Measurements from ENCODE around the gene LAD1. TPM values are rescaled to one million over a fixed set of nuclear protein-coding genes. Genes with fewer than 3 reads are reported as not detected.

The LAD1 gene
- polyA plus RNA-seq, 2 of the 4 experiments (the other 2 are of a cell fraction), result 0.19 to 1.1 TPM

DNA sequence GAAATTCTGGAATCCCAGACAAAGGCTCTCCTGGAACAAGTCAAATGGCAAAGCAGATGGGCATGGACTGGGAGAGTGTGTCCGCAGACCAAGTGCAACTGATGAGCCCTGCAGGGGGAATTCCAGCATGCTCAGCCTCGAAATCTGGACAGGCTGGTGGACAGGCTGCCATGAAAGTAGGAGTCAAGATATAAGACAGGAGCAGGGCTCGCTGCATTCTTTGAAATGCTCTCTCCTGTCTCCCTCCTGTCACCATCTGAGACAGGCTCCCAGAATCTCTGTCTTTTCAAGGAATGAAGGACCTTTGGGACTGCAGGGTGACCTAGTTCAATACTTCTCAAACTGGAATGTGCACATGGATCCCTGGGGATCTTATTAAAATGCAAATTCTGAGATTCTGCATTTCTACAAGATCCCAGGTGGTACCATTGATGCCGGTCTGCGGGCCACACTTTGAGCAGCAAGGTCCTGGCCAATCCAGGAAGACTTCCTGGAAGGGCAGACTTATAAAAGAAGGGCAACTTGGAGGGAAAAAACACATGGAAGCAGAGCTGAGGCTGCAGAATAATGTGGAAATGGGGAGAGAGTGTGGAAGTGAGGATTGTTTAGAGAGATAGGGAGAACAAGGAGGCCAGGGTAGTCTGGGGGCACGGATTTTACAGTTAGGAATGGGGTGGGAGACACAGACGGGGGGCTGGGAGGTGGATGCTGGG, 51.5 kb downstream of the LAD1 start:
- H3K4me3 ChIP-seq, result no peak overlapping the region
- ATAC-seq (no peak), FAIRE-seq (no peak), DNase-seq (ENCODE audit: low read depth in 1 of 2, low spot score in 1 of 2) (no peak)
- ChIA-PET POLR2A (no interaction called here), CTCF (interaction anchor here (0.6 to 7.7 kb wide), 40 partner anchors 13 to 762 kb away, joined by 3 to 196 read pairs (median 5); no protein-coding TSS in a partner anchor)
- TF ChIP-seq, protein P1, sequence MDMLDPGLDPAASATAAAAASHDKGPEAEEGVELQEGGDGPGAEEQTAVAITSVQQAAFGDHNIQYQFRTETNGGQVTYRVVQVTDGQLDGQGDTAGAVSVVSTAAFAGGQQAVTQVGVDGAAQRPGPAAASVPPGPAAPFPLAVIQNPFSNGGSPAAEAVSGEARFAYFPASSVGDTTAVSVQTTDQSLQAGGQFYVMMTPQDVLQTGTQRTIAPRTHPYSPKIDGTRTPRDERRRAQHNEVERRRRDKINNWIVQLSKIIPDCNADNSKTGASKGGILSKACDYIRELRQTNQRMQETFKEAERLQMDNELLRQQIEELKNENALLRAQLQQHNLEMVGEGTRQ (IDR thresholded peaks at IDR 0.05), result no peak
- TF ChIP-seq POLR2A (IDR thresholded peaks at IDR 0.05; ENCODE audit: low read length), result no peak
- no peak for TF ChIP-seq FOSB (CRISPR knock-in tag; IDR thresholded peaks at IDR 0.05)
- TF ChIP-seq EHF (CRISPR knock-in tag; IDR thresholded peaks at IDR 0.05), result no peak
- WGBS (ENCODE audit: missing lambda C conversion rate), result 26% methylated on average over 7 of the region's 7 CpGs
- H3K9me3 ChIP-seq, result peaks cover 2% of the 10 kb centered on the region; the same call in 1 of the 3 replicates
- 0 out of 3 replicates have a peak, but pooled peaks cover 4% of the 10 kb centered on the region for H3K4me1 ChIP-seq
- no peak overlapping the region for H3K4me2 ChIP-seq
- H3K27ac ChIP-seq, result no peak overlapping the region

DNA sequence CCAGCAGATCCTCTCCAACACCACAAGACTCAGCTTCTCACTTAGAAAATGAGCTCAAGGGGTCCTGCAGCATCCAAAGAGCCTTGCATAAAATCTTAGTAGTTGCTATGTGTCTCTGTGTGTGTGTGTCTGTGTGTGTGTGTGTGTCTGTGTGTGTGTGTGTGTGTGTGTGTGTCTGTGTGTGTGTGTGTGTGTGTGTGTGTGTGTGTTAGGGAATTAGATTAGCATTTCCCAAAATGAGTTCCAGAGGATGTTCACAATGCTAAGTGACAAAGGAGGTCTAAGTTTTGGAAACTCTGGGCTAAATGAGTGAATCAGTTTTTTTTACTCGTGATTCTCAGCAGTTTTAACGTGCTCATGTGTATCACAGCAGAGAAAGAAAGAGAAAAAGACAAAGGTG, 52.1 kb downstream of the LAD1 start:
- ChIA-PET POLR2A (no interaction called here), CTCF (interaction anchor here (0.6 to 7.7 kb wide), 32 partner anchors 13 to 762 kb away, joined by 3 to 196 read pairs (median 6); no protein-coding TSS in a partner anchor)
- DNase-seq (ENCODE audit: low read depth in 1 of 2, low spot score in 1 of 2) (no peak), ATAC-seq (no peak), FAIRE-seq (no peak)
- no peak for TF ChIP-seq ZNF302 (CRISPR knock-in tag; IDR thresholded peaks at IDR 0.05)
- TF ChIP-seq KDM5A (IDR thresholded peaks at IDR 0.05), result no peak
- TF ChIP-seq ESRRA (IDR thresholded peaks at IDR 0.05; ENCODE audit: borderline replicate concordance, low read length), result no peak
- TF ChIP-seq, protein P1 (IDR thresholded peaks at IDR 0.05), result no peak
- TF ChIP-seq RFX5 (IDR thresholded peaks at IDR 0.05), result no peak
- TF ChIP-seq MAFK (IDR thresholded peaks at IDR 0.05; ENCODE audit: partially characterized antibody), result no peak
- TF ChIP-seq HEYL (CRISPR knock-in tag; IDR thresholded peaks at IDR 0.05), result no peak
- TF ChIP-seq, protein P2, sequence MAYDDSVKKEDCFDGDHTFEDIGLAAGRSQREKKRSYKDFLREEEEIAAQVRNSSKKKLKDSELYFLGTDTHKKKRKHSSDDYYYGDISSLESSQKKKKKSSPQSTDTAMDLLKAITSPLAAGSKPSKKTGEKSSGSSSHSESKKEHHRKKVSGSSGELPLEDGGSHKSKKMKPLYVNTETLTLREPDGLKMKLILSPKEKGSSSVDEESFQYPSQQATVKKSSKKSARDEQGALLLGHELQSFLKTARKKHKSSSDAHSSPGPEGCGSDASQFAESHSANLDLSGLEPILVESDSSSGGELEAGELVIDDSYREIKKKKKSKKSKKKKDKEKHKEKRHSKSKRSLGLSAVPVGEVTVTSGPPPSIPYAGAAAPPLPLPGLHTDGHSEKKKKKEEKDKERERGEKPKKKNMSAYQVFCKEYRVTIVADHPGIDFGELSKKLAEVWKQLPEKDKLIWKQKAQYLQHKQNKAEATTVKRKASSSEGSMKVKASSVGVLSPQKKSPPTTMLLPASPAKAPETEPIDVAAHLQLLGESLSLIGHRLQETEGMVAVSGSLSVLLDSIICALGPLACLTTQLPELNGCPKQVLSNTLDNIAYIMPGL (CRISPR knock-in tag; IDR thresholded peaks at IDR 0.05; ENCODE audit: borderline replicate concordance), result no peak
- no peak for TF ChIP-seq SMC3 (IDR thresholded peaks at IDR 0.05)
- TF ChIP-seq JUNB (IDR thresholded peaks at IDR 0.05), result no peak
- no peak for TF ChIP-seq NFE2L2 (conservative IDR thresholded peaks at IDR 0.05; ENCODE audit: low read length)
- TF ChIP-seq EHF (CRISPR knock-in tag; IDR thresholded peaks at IDR 0.05), result no peak
- TF ChIP-seq, protein P3, sequence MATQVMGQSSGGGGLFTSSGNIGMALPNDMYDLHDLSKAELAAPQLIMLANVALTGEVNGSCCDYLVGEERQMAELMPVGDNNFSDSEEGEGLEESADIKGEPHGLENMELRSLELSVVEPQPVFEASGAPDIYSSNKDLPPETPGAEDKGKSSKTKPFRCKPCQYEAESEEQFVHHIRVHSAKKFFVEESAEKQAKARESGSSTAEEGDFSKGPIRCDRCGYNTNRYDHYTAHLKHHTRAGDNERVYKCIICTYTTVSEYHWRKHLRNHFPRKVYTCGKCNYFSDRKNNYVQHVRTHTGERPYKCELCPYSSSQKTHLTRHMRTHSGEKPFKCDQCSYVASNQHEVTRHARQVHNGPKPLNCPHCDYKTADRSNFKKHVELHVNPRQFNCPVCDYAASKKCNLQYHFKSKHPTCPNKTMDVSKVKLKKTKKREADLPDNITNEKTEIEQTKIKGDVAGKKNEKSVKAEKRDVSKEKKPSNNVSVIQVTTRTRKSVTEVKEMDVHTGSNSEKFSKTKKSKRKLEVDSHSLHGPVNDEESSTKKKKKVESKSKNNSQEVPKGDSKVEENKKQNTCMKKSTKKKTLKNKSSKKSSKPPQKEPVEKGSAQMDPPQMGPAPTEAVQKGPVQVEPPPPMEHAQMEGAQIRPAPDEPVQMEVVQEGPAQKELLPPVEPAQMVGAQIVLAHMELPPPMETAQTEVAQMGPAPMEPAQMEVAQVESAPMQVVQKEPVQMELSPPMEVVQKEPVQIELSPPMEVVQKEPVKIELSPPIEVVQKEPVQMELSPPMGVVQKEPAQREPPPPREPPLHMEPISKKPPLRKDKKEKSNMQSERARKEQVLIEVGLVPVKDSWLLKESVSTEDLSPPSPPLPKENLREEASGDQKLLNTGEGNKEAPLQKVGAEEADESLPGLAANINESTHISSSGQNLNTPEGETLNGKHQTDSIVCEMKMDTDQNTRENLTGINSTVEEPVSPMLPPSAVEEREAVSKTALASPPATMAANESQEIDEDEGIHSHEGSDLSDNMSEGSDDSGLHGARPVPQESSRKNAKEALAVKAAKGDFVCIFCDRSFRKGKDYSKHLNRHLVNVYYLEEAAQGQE (IDR thresholded peaks at IDR 0.05), result no peak
- TF ChIP-seq RARB (CRISPR knock-in tag; IDR thresholded peaks at IDR 0.05), result no peak
- Histone ChIP-seq H3K4me2 (no peak overlapping the region), H3K27ac (no peak overlapping the region), H3K4me3 (no peak overlapping the region), H3K4me1 (0 out of 3 replicates have a peak, but pooled peaks cover 4% of the 10 kb centered on the region), H3K9me3 (peaks cover 5% of the 10 kb centered on the region; the same call in 2 of the 3 replicates)
- 11% methylated on average over 2 of the region's 2 CpGs for WGBS (ENCODE audit: missing lambda C conversion rate)

Measured in A549 (cell line).